ENCODE measurements around the gene TMEM101.

DNA sequence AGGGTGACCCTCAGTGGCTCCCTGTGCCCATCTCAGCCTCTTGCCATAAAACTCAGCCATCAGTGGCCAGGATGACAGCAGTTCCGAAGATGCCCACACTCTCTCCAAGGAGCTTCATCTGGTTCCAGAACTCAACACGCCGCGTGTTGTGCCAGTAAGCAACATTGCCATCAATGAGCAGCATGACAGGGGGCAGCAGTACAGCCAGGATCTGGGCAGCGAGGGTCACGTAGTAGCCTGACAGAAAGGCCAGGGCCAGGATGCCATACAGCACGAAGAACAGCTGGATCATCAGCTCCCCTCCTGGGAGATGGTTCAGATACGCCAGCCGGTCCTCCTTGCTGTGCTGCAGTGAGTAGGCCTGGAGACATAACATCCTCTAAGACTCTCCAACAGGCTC is 2.9 kb downstream of the TMEM101 start:
- TF ChIP-seq POLR2A (IDR thresholded peaks at IDR 0.05; ENCODE audit: low read depth), result no peak
- TF ChIP-seq, protein P1, sequence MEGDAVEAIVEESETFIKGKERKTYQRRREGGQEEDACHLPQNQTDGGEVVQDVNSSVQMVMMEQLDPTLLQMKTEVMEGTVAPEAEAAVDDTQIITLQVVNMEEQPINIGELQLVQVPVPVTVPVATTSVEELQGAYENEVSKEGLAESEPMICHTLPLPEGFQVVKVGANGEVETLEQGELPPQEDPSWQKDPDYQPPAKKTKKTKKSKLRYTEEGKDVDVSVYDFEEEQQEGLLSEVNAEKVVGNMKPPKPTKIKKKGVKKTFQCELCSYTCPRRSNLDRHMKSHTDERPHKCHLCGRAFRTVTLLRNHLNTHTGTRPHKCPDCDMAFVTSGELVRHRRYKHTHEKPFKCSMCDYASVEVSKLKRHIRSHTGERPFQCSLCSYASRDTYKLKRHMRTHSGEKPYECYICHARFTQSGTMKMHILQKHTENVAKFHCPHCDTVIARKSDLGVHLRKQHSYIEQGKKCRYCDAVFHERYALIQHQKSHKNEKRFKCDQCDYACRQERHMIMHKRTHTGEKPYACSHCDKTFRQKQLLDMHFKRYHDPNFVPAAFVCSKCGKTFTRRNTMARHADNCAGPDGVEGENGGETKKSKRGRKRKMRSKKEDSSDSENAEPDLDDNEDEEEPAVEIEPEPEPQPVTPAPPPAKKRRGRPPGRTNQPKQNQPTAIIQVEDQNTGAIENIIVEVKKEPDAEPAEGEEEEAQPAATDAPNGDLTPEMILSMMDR (IDR thresholded peaks at IDR 0.05), result no peak
- TF ChIP-seq POLR2AphosphoS5 (IDR thresholded peaks at IDR 0.05), result no peak
- no peak for TF ChIP-seq EP300 (IDR thresholded peaks at IDR 0.05)
